CD4-positive, alpha-beta T cell treated with Interleukin-15 for 1 hour (primary cell): ENCODE measurements around the gene DGKD.
"Not testable (repeated sequence)": the region's sequence is repeated elsewhere in the genome, so short reads cannot be mapped to it uniquely, and the experiment has no call there.

Source experiments
- DNase-seq: peaks from one replicate; pipeline ENCODE4 v3.0.0-alpha.2; 2020

Gene DGKD

GRCh38 chr2:233387667-233388528 is 33.6 kb downstream of the DGKD start:
- no peak for DNase-seq

- DNase-seq: no peak
Measured at GRCh38 chr2:233389601-233390125, 35.4 kb downstream of the DGKD start.

DNA sequence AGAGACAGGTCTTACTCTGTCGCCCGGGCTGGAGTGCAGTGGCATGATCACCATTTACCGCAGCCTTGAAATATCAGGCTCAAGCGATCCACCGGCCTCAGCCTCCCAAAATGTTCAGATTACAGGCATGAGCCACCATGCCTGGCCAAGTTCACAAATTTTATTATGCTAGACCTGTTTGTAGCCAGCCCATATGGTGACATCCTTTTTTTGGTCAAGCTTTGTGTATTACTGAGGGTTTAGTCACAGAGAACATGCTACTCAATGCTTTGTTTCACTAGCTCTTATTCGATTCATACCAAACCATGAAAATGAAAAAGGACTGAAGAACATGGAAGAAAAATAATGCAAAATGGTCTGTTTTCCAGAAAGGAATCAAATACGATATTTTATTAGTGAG is 41.4 kb downstream of the DGKD start:
- no peak for DNase-seq

- DNase-seq: not testable (repeated sequence)
Measured at GRCh38 chr2:233396726-233397665, 42.7 kb downstream of the DGKD start.

- no peak for DNase-seq
Measured at GRCh38 chr2:233399306-233400225, 45.3 kb downstream of the DGKD start.

GRCh38 chr2:233400341-233400740 is 46.0 kb downstream of the DGKD start:
- DNase-seq: no peak

DNA sequence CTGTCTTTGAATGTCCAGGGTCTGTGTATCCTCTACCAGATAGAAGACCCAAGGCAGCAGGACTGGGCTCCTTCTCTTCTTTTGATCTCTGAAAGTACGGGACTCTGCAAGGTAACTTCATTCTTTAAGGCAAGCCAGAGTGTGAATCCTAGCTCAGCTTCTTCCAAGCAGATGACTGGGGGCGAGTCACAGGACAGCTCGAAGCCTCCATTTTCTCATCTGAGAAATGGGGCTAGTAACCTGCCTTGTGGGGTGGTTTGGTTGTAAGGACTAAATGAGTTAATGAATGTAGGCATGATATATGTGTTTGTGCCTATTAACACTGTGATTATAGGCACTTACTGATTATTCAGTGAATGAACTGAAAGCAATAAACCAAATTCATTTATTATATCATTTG is 46.7 kb downstream of the DGKD start:
- no peak for DNase-seq

DNA sequence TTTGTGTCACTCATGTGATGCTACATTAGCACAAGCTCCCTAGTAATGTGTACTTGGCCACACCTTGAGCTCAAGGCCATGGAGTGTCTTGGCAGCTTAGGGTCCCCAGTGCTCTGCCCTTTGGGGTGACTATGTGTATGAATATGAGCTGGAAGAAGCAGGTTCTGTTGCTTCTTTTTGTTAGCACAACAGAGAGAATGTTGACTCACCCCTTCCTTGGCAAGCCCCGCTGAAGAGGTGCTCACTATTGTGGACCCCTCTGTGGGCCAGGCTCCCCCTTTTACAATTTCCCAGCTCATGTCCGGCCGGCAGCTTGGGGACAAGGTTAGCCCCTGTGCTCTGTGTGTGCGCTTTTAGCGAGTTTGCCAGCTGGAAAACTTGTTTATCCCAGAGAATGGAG is 48.1 kb downstream of the DGKD start:
- DNase-seq: no peak

GRCh38 chr2:233402789-233403188 is 48.5 kb downstream of the DGKD start:
- DNase-seq: no peak

GRCh38 chr2:233404222-233404621 is 49.9 kb downstream of the DGKD start:
- DNase-seq: peak; percentile 72

DNA sequence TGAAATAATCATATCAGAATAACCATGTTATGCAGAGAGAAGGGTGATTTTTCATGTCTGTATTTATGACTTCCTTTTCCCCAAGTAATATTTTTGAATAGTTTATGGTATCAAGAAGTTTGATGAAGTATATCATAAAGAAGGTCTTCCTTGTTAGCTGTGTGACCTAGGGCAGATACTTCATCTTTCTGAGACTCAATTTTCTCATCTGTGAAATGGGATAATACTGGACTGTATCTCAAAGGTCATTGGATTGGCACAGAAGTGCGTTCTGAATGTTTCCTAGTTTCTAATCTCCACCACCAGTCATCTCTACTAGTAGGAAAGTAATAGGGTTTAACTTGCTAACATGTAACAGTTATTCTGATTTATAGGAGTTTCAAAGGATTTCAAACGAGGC is 52.6 kb downstream of the DGKD start:
- DNase-seq: no peak

DNA sequence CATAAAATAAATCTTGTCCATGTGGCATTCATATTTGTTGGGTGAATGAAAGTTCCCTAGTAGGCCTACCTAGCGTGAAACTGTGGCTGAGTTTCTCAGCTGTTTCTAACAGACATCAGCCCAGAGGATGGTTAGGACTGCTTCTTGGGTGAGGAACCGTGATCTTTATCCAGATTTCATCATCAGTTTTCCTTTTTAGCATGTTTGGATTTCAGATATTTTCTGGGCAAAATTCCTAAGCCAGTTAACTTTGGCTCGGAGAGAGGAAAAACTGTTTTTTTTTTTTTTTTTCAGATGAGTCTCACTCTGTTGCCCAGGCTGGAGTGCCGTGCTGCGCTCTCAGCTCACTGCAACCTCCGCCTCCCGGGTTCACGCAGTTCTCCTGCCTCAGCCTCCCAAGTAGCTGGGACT is 53.5 kb downstream of the DGKD start:
- DNase-seq: no peak

- DNase-seq: no peak
Measured at GRCh38 chr2:233408366-233409285, 54.3 kb downstream of the DGKD start.

- DNase-seq: peak; percentile 57
Measured at GRCh38 chr2:233409286-233409991, 55.1 kb downstream of the DGKD start.

DNA sequence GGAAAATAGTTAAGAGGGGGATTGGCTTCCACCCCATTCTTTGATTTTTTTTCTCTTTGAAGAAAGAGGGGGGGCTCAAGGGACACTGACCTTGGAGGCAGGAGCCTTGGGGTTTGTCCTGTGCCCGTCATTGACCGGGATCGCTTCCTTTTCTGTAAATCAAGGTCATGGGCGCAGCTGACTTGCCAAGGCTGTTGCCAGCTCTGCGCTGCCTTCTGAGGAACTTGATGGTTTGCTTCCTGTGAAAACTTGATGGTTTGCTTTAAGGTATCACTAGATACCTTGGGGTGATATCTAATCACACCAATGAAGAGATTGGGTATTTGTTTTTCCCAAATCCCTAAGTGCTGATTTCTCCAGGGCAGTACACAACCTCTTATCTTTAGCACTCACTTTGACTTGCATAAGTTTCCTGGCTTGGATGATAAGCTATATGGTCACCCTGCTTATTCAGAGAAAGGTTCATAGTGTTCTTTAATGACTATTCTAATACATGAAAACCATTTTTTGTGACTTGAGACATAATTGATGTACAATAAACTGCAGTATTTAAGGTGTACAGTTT is 56.0 kb downstream of the DGKD start:
- DNase-seq: no peak

- no peak for DNase-seq
Measured at GRCh38 chr2:233411162-233411561, 56.9 kb downstream of the DGKD start.

- DNase-seq: no peak
Measured at GRCh38 chr2:233412405-233412804, 58.1 kb downstream of the DGKD start.

- no peak for DNase-seq
Measured at GRCh38 chr2:233413046-233413445, 58.8 kb downstream of the DGKD start.

DNA sequence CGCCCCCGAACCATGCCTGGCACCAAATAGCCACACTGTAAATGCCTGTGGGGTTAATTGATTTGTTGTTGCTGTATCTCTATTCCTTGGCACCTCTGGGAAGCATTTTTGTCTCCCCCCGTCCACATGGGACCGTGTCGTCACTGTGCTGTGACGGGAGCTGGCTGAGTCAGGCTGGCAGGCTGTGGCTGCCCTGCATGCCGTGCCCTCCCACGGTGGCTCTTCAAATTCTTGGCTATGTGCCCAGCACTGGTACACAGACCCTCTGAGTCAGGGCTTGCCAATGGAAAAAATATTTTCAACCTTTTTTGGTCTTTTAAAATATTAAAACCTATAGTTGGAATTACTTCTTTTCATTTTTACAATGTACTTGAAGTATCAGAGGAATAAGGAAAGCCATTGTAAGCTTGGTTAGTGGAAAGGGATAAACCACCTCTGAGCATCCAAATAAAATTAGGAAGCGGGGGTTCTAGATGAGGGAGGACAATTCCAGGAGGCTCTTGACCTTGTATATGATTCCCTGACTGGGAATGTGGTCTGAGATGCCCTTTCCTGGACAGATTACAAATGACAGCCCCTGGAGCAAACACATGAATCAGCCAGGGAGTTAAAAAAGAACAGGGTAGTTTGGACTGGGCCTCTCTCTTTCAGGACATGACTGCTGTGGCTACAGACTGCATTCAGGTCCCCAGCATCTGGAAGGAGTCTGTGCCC is 59.4 kb downstream of the DGKD start:
- peak; percentile 59 for DNase-seq

DNA sequence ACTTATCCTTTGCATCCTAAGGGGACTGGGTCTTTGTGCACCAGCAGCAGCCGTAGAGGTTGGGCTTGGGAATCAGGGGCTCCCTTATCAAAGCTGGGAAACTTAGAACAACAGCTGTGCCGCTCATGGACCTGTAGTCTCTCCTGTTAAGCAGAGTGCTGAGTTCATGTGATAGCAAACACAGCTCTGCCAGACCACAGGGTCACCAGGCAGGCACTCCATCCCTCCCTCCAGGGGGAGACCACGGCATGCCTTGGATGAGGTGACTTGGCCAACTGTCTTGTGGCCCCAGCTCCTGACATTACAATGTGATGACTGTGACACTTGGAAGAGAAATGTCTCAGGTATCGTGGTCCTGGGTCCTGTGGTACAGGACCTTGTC is 60.0 kb downstream of the DGKD start:
- no peak for DNase-seq
